GM18511 (cell line): ENCODE data around the gene SLC10A7.

Experiments
- ATAC-seq: cut with Tn5 transposase; IDR thresholded peaks from one replicate; pipeline ENCODE4 v1.9.1; 2021; ENCODE audit warnings: mild to moderate bottlenecking, moderate library complexity; ENCODE audit not compliant: unreplicated experiment

The SLC10A7 gene

GRCh38 chr4:146318894-146319293 is 202.8 kb downstream of the SLC10A7 start:
- ATAC-seq, result no peak

GRCh38 chr4:146317783-146318182 is 204.0 kb downstream of the SLC10A7 start:
- no peak for ATAC-seq

GRCh38 chr4:146315184-146315583 is 206.6 kb downstream of the SLC10A7 start:
- no peak for ATAC-seq

GRCh38 chr4:146311238-146311970 is 210.3 kb downstream of the SLC10A7 start:
- ATAC-seq, result no peak

- peak; percentile 87 for ATAC-seq
Observed at GRCh38 chr4:146310319-146311021, 211.3 kb downstream of the SLC10A7 start.

GRCh38 chr4:146308951-146309350 is 212.8 kb downstream of the SLC10A7 start:
- no peak for ATAC-seq

- ATAC-seq, result no peak
Observed at GRCh38 chr4:146302822-146303221, 218.9 kb downstream of the SLC10A7 start.

- no peak for ATAC-seq
Observed at GRCh38 chr4:146299607-146300006, 222.1 kb downstream of the SLC10A7 start.

- ATAC-seq, result no peak
Observed at GRCh38 chr4:146294776-146295175, 227.0 kb downstream of the SLC10A7 start.

- ATAC-seq, result no peak
Observed at GRCh38 chr4:146292508-146292907, 229.2 kb downstream of the SLC10A7 start.

- no peak for ATAC-seq
Observed at GRCh38 chr4:146291313-146291712, 230.4 kb downstream of the SLC10A7 start.

- no peak for ATAC-seq
Observed at GRCh38 chr4:146288193-146288592, 233.5 kb downstream of the SLC10A7 start.

- ATAC-seq, result no peak
Observed at GRCh38 chr4:146285037-146285436, 236.7 kb downstream of the SLC10A7 start.

GRCh38 chr4:146283758-146284651 is 237.7 kb downstream of the SLC10A7 start:
- ATAC-seq, result no peak

GRCh38 chr4:146282657-146283056 is 239.1 kb downstream of the SLC10A7 start:
- no peak for ATAC-seq

- ATAC-seq, result no peak
Observed at GRCh38 chr4:146278986-146279385, 242.8 kb downstream of the SLC10A7 start.

GRCh38 chr4:146275370-146275769 is 246.4 kb downstream of the SLC10A7 start:
- ATAC-seq, result no peak

GRCh38 chr4:146274774-146275173 is 247.0 kb downstream of the SLC10A7 start:
- no peak for ATAC-seq

GRCh38 chr4:146273204-146273901 is 248.4 kb downstream of the SLC10A7 start:
- ATAC-seq, result peak; percentile 70

- no peak for ATAC-seq
Observed at GRCh38 chr4:146271466-146271865, 250.3 kb downstream of the SLC10A7 start.

GRCh38 chr4:146269228-146269653 is 252.5 kb downstream of the SLC10A7 start:
- ATAC-seq, result peak; percentile 55
